Fibroblast of mammary gland (primary cell): ENCODE results near the gene TIMMDC1.
A peak's percentile ranks its signal among the peaks of the same experiment; 100 is the strongest.
"Not testable (repeated sequence)": the region's sequence is repeated elsewhere in the genome, so short reads cannot be mapped to it uniquely, and the experiment has no call there.

ENCODE experiments used
- DNase-seq: peaks from one replicate; pipeline ENCODE4 v3.0.0-alpha.2; 2010; ENCODE audit warnings: low read depth
- H3K4me3 ChIP-seq: 2 replicates; pipeline ENCODE4 v1.5.1; 2011; ENCODE audit warnings: low read depth, mild to moderate bottlenecking, low read length, moderate library complexity; ENCODE audit not compliant: control insufficient read depth
- CTCF ChIP-seq: conservative IDR thresholded peaks from 2 replicates; pipeline ENCODE4 v1.5.1; 2011; ENCODE audit warnings: low read depth, low read length, inconsistent platforms; ENCODE audit not compliant: control insufficient read depth, insufficient read depth

The TIMMDC1 gene

GRCh38 chr3:119557877-119558269, 59.5 kb downstream of the TIMMDC1 start:
- H3K4me3 ChIP-seq: no peak overlapping the region
- no peak for DNase-seq
- no peak for TF ChIP-seq CTCF

- H3K4me3 ChIP-seq: no peak overlapping the region
- DNase-seq: no peak
- TF ChIP-seq CTCF: no peak
These were observed 60.4 kb downstream of the TIMMDC1 start for GRCh38 chr3:119558626-119559317.

- H3K4me3 ChIP-seq: no peak within 1 kb of the TSS
- peak; percentile 52 for DNase-seq
- TF ChIP-seq CTCF: peak; percentile 40
These were observed 61.2 kb downstream of the TIMMDC1 start, which contains the start of gene CD80 for GRCh38 chr3:119559441-119559963. CD80 (minus strand) TSS chr3:119559614; CDS start chr3:119557728, 1,886 bp downstream.

- TF ChIP-seq CTCF: no peak
- no peak overlapping the region for H3K4me3 ChIP-seq
- DNase-seq: no peak
These were observed 61.8 kb downstream of the TIMMDC1 start for GRCh38 chr3:119560160-119560559.

- DNase-seq: no peak
- H3K4me3 ChIP-seq: no peak overlapping the region
- TF ChIP-seq CTCF: no peak
These were observed 64.1 kb downstream of the TIMMDC1 start for GRCh38 chr3:119562307-119562961.

- H3K4me3 ChIP-seq, DNase-seq: not testable (repeated sequence)
These were observed 65.0 kb downstream of the TIMMDC1 start for GRCh38 chr3:119563334-119563733.

- TF ChIP-seq CTCF: no peak
- H3K4me3 ChIP-seq: no peak overlapping the region
- no peak for DNase-seq
These were observed 70.8 kb downstream of the TIMMDC1 start for GRCh38 chr3:119569156-119569555.
